ENCODE results near the gene MYBPHL. TPM values are rescaled to one million over a fixed set of nuclear protein-coding genes. Genes with fewer than 3 reads are reported as not detected.

Gene MYBPHL, protein sequence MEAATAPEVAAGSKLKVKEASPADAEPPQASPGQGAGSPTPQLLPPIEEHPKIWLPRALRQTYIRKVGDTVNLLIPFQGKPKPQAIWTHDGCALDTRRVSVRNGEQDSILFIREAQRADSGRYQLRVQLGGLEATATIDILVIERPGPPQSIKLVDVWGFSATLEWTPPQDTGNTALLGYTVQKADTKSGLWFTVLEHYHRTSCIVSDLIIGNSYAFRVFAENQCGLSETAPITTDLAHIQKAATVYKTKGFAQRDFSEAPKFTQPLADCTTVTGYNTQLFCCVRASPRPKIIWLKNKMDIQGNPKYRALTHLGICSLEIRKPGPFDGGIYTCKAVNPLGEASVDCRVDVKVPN
- total RNA-seq (ENCODE audit: low replicate concordance): 0.48 and 0.60 TPM in 2 replicates
- long read RNA-seq, partial matches to known transcripts: 0 of 1 reads
- long read RNA-seq, other reads (novel, unspliced or antisense): 1 of 1 reads

DNA sequence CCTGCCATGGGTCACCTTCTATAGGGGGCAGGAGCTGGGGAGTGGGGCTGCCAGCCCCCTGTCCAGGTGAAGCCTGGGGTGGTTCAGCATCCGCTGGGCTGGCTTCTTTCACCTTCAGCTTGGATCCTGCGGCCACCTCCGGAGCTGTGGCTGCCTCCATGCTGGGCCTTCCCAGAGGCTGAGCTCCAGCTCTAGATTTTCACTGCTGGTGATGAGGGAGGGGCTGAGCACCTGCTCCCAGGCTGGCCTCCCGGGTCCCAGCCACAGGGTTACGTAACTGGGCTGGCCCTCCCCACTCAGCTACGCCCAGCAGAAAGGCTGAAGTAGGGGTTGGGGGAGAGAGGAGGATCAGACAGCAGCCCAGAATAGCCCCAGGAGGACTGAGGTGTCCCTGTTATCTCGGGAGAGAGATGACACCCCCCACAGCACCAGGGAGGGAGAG is at the start of gene MYBPHL:
Gene MYBPHL, minus strand, starts transcription at position 180 of the 442 bp plus-strand sequence. Its CDS starts 20 bp downstream, at position 160.
- no peaks in the 10 kb centered on the region for H3K27me3 Mint-ChIP-seq
- H3K9me3 Mint-ChIP-seq: no peaks in the 10 kb centered on the region
- no peak for DNase-seq (ENCODE audit: extremely low spot score, unreplicated experiment)
- TF ChIP-seq, protein P1, sequence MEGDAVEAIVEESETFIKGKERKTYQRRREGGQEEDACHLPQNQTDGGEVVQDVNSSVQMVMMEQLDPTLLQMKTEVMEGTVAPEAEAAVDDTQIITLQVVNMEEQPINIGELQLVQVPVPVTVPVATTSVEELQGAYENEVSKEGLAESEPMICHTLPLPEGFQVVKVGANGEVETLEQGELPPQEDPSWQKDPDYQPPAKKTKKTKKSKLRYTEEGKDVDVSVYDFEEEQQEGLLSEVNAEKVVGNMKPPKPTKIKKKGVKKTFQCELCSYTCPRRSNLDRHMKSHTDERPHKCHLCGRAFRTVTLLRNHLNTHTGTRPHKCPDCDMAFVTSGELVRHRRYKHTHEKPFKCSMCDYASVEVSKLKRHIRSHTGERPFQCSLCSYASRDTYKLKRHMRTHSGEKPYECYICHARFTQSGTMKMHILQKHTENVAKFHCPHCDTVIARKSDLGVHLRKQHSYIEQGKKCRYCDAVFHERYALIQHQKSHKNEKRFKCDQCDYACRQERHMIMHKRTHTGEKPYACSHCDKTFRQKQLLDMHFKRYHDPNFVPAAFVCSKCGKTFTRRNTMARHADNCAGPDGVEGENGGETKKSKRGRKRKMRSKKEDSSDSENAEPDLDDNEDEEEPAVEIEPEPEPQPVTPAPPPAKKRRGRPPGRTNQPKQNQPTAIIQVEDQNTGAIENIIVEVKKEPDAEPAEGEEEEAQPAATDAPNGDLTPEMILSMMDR (conservative IDR thresholded peaks at IDR 0.05): no peak
- no peaks in the 10 kb centered on the region for H3K36me3 Mint-ChIP-seq
- H3K27ac Mint-ChIP-seq: peak within 1 kb of the TSS; percentile 82
- no peak within 1 kb of the TSS for H3K4me3 Mint-ChIP-seq
- peaks cover 21% of the 10 kb centered on the region for H3K4me1 Mint-ChIP-seq (ENCODE audit: unreplicated experiment)

DNA sequence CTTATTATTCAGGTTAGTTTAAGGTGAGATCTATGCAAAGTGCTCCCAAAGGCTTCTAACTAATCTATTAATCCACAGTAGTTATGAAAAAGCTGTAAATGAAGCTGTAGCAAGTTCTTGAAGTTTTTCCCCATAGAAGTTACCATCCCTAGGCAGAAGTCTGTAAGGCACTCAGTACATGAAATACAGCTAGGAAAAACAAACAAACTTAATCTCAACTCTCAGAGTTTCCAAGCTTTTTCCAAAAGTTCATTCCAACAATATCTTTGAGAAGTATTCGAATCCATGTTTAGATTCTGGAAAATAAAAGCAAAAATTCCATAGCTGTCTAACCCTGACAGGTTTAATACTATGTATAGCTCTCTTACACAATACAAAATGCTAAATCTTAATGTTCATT is 49.7 kb upstream of the MYBPHL start:
- Mint-ChIP-seq H3K27ac (no peak overlapping the region), H3K4me3 (no peak overlapping the region)
- TF ChIP-seq, protein P1 (conservative IDR thresholded peaks at IDR 0.05): no peak

DNA sequence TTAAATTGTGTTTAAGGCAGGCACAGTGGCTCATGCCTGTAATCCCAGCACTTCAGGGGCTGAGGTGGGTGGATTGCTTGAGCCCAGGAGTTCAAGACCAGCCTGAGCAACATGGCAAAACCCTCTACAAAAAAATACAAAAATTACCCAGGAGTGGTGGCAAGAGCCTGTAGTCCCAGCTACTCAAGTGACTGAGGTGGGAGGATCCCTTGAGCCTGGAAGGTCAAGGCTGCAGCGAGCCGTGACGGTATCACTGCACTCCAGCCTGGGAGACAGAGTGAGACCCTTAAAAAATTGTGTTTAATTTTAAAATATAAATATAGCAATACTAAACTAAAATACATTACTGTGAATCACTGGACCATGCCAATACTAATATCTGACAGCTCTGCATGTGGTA is 48.1 kb upstream of the MYBPHL start:
- no peak overlapping the region for H3K4me3 Mint-ChIP-seq
- no peak for DNase-seq (ENCODE audit: extremely low spot score, unreplicated experiment)
- no peaks in the 10 kb centered on the region for H3K27me3 Mint-ChIP-seq
- TF ChIP-seq, protein P1 (conservative IDR thresholded peaks at IDR 0.05): no peak
- H3K4me1 Mint-ChIP-seq (ENCODE audit: unreplicated experiment): no peaks in the 10 kb centered on the region
- H3K27ac Mint-ChIP-seq: no peak overlapping the region
- no peaks in the 10 kb centered on the region for H3K9me3 Mint-ChIP-seq
- H3K36me3 Mint-ChIP-seq: peaks cover 4% of the 10 kb centered on the region

More for the DNA sequence above, 49.7 kb upstream of the MYBPHL start:
- Mint-ChIP-seq H3K27me3 (no peaks in the 10 kb centered on the region), H3K36me3 (peaks cover 4% of the 10 kb centered on the region), H3K9me3 (no peaks in the 10 kb centered on the region), H3K4me1 (ENCODE audit: unreplicated experiment) (no peaks in the 10 kb centered on the region)
- no peak for DNase-seq (ENCODE audit: extremely low spot score, unreplicated experiment)

DNA sequence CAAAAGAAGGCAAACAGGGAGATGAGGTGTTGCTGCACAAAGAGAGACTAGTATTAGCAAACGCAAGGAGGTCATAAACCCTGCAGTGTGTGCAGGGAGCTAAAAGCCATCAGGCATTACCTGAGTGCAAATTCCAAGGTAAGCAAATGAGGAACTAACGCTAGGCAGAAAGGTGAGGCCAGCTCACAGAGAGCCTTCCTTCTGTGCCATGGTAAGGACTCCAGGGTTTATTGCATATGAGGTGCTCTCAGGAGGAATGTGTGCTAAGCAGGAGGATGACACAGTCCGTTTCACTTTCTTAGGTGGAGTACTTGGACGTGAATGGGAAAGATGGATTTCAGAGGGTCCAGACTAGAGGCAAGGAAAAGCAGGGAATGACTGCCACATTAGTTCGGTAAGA is 44.6 kb upstream of the MYBPHL start:
- no peaks in the 10 kb centered on the region for H3K27me3 Mint-ChIP-seq
- no peak overlapping the region for H3K27ac Mint-ChIP-seq
- peaks cover 8% of the 10 kb centered on the region for H3K36me3 Mint-ChIP-seq
- H3K4me1 Mint-ChIP-seq (ENCODE audit: unreplicated experiment): no peaks in the 10 kb centered on the region
- no peaks in the 10 kb centered on the region for H3K9me3 Mint-ChIP-seq
- TF ChIP-seq, protein P1 (conservative IDR thresholded peaks at IDR 0.05): no peak
- H3K4me3 Mint-ChIP-seq: no peak overlapping the region
- DNase-seq (ENCODE audit: extremely low spot score, unreplicated experiment): no peak

DNA sequence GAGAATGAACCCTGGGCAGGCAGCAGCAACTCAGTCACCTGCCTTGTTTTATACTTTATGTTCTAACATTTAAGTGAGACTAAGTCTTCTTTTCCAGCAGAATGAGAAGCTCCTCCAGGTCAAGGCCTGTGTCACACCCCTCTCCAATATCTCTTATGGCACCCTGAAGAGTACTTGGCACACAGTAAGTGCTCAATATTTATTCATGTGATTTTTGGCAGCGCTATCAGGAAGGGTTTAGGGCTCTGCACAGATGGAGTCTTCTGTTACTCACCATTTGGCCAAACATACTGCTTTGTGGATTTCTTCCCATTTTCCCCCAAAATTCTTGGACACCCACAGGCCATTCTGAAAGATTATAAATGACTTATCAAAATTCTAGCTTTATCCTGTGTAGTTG is 43.8 kb upstream of the MYBPHL start:
- Mint-ChIP-seq H3K36me3 (peaks cover 8% of the 10 kb centered on the region), H3K4me3 (no peak overlapping the region), H3K9me3 (no peaks in the 10 kb centered on the region), H3K4me1 (ENCODE audit: unreplicated experiment) (no peaks in the 10 kb centered on the region), H3K27me3 (no peaks in the 10 kb centered on the region), H3K27ac (no peak overlapping the region)
- DNase-seq (ENCODE audit: extremely low spot score, unreplicated experiment): no peak
- TF ChIP-seq, protein P1 (conservative IDR thresholded peaks at IDR 0.05): no peak

All from type B pancreatic cell (in vitro differentiated cells).